GM12875 (cell line): ENCODE measurements around the gene PIP4K2A.

ENCODE experiments used
- H3K4me3 ChIP-seq: one replicate; pipeline ENCODE4 v1.5.1; 2011; ENCODE audit warnings: low read depth, low read length, control low read depth
- CTCF ChIP-seq: IDR thresholded peaks from 2 replicates; pipeline ENCODE4 v1.5.1; 2011; ENCODE audit warnings: low read depth, mild to moderate bottlenecking, control low read depth, inconsistent platforms, low read length, moderate library complexity, borderline replicate concordance; ENCODE audit not compliant: insufficient read depth

Gene PIP4K2A

GRCh38 chr10:22610610-22611009 lies 103.8 kb downstream of the PIP4K2A start:
- H3K4me3 ChIP-seq = no peak overlapping the region
- TF ChIP-seq CTCF = no peak

GRCh38 chr10:22609719-22610465 lies 104.5 kb downstream of the PIP4K2A start:
- TF ChIP-seq CTCF = no peak
- no peak overlapping the region for H3K4me3 ChIP-seq

GRCh38 chr10:22609251-22609650 lies 105.1 kb downstream of the PIP4K2A start:
- TF ChIP-seq CTCF = no peak
- no peak overlapping the region for H3K4me3 ChIP-seq

- H3K4me3 ChIP-seq = no peak overlapping the region
- no peak for TF ChIP-seq CTCF
Measured at GRCh38 chr10:22607261-22607660, 107.1 kb downstream of the PIP4K2A start.

- no peak overlapping the region for H3K4me3 ChIP-seq
- TF ChIP-seq CTCF = no peak
Measured at GRCh38 chr10:22606164-22606614, 108.2 kb downstream of the PIP4K2A start.

- H3K4me3 ChIP-seq = no peak overlapping the region
Measured at GRCh38 chr10:22605168-22605567, 109.2 kb downstream of the PIP4K2A start.

More at GRCh38 chr10:22605168-22605567, 109.2 kb downstream of the PIP4K2A start:
- TF ChIP-seq CTCF = no peak
